ENCODE results near the gene MIER2. TPM values are rescaled to one million over a fixed set of nuclear protein-coding genes. Genes with fewer than 3 reads are reported as not detected.

Gene MIER2
- total RNA-seq, 1 experiment from 2014 or later = 12.9 TPM

Other genes starting within 250 kb of the MIER2 start
- not detected in 2 replicates for gene OR4F17, start 237.7 kb downstream of the MIER2 start, total RNA-seq (2014; rRNA removed; shearing (Covaris generic))
- gene PLPP2, start 53.4 kb downstream of the MIER2 start, total RNA-seq (2014; rRNA removed; shearing (Covaris generic)) = 42.7 and 54.6 TPM in 2 replicates
- gene C2CD4C, start 64.4 kb upstream of the MIER2 start, total RNA-seq (2014; rRNA removed; shearing (Covaris generic)) = 0.06 TPM in 1 of 2 replicates, not detected in the other
- 0.11 TPM in 1 of 2 replicates, not detected in the other for gene SHC2, start 116.2 kb upstream of the MIER2 start, total RNA-seq (2014; rRNA removed; shearing (Covaris generic))
- not detected in 2 replicates for gene MADCAM1, start 151.7 kb upstream of the MIER2 start, total RNA-seq (2014; rRNA removed; shearing (Covaris generic))
- gene TPGS1, start 162.7 kb upstream of the MIER2 start, total RNA-seq (2014; rRNA removed; shearing (Covaris generic)) = 54.9 and 58.9 TPM in 2 replicates
- 105 and 108 TPM in 2 replicates for gene CDC34, start 187.0 kb upstream of the MIER2 start, total RNA-seq (2014; rRNA removed; shearing (Covaris generic))
- gene GZMM, start 199.3 kb upstream of the MIER2 start, total RNA-seq (2014; rRNA removed; shearing (Covaris generic)) = 4.2 and 5.5 TPM in 2 replicates
- gene BSG, start 227.8 kb upstream of the MIER2 start, total RNA-seq (2014; rRNA removed; shearing (Covaris generic)) = 501 and 514 TPM in 2 replicates
- 0.09 and 0.97 TPM in 2 replicates for gene HCN2, start 245.1 kb upstream of the MIER2 start, total RNA-seq (2014; rRNA removed; shearing (Covaris generic))

All from Daoy (cell line).